Esophagus muscularis mucosa (tissue), 4 donors: ENCODE results near the gene IMPDH2.

Experiments used
- CTCF ChIP-seq, 3 experiments: fragments of 200-600 bp in 2 of 3; fragments of 450-650 bp in 1 of 3; sonication (generic) in 2 of 3; IDR thresholded peaks; one replicate each; pipeline ENCODE4 v1.5.1; 2017 to 2019; ENCODE audit warnings: antibody characterized with exemption in 3 of 3, mild to moderate bottlenecking in 2 of 3, moderate library complexity in 1 of 3
- EP300 ChIP-seq: sonication (generic); formaldehyde crosslinking; IDR thresholded peaks from one replicate; pipeline ENCODE4 v1.6.1; 2017; ENCODE audit warnings: antibody characterized with exemption
- POLR2A ChIP-seq: fragments of 450-650 bp; IDR thresholded peaks from one replicate; pipeline ENCODE4 v1.6.1; 2017; ENCODE audit warnings: antibody characterized with exemption, moderate library complexity, mild to moderate bottlenecking, low read depth
- POLR2AphosphoS5 ChIP-seq, 2 donors: sonication (generic); formaldehyde crosslinking; IDR thresholded peaks; one replicate each; pipeline ENCODE4 v1.6.1; 2017; ENCODE audit warnings: antibody characterized with exemption in 2 of 2

DNA sequence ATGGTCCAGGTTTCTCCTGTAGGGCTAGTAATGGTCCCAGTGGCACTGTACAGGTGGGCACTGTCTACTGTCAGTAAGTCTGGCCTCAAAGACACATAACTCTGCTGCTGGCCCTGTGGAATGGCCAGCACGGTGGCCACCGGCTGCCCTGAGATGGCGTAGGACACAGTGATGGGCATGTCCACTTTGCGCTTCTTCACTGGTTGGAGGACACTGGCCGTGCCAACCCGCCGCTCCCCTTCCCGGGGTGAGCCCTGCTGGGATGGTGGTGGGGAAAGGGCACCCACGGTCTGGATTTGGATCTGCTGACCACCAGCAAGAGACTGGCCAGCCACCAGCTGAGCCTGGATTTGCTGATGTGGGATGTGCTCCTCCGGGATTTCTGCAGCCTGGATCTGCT lies 28.1 kb upstream of the IMPDH2 start:
- TF ChIP-seq EP300 (no peak), CTCF (IDR thresholded peaks at IDR 0.05) (no peak), POLR2A (no peak), POLR2AphosphoS5 (IDR thresholded peaks at IDR 0.05) (no peak)
